Spleen (tissue), 11 donors: ENCODE data around the gene PHF21B. TPM values are rescaled to one million over a fixed set of nuclear protein-coding genes. Genes with fewer than 3 reads are reported as not detected.

Experiments used
- DNase-seq: peaks from one replicate; pipeline ENCODE4 v3.0.0-alpha.2; 2020
- H3K27ac ChIP-seq, 8 donors: fragments of 200-600 bp; sonication (generic) in 7 of 8; 1 replicate in 4 of 8; 2 replicates in 4 of 8; pipeline versions ENCODE4 v1.5.0 to v1.8.0; 2016 to 2021; ENCODE audit warnings: inconsistent platforms in 4 of 8, mild to moderate bottlenecking in 4 of 8, moderate library complexity in 1 of 8
- H3K27me3 ChIP-seq, 7 donors: fragments of 200-600 bp; sonication (generic) in 6 of 7; replicated peaks in 1 of 7; 1 replicate in 4 of 7; 2 replicates in 3 of 7; pipeline versions ENCODE4 v1.5.0 to v1.8.0; 2016 to 2021; ENCODE audit warnings: inconsistent platforms in 3 of 7, mild to moderate bottlenecking in 1 of 7
- H3K36me3 ChIP-seq, 6 donors: fragments of 200-600 bp; sonication (generic) in 5 of 6; 1 replicate in 4 of 6; 2 replicates in 2 of 6; pipeline versions ENCODE4 v1.5.0 to v1.8.0; 2016 to 2021; ENCODE audit warnings: inconsistent platforms in 2 of 6
- H3K4me1 ChIP-seq, 6 donors: fragments of 200-600 bp; sonication (generic) in 5 of 6; 1 replicate in 3 of 6; 2 replicates in 3 of 6; pipeline versions ENCODE4 v1.5.0 to v1.8.0; 2016 to 2021; ENCODE audit warnings: inconsistent platforms in 3 of 6
- H3K4me3 ChIP-seq, 8 donors: fragments of 200-600 bp; sonication (generic) in 7 of 8; 1 replicate in 4 of 8; 2 replicates in 4 of 8; pipeline versions ENCODE4 v1.5.0 to v1.8.0; 2016 to 2021; ENCODE audit warnings: inconsistent platforms in 4 of 8, mild to moderate bottlenecking in 4 of 8, moderate library complexity in 2 of 8
- H3K9me3 ChIP-seq, 8 donors: fragments of 200-600 bp; sonication (generic) in 7 of 8; 1 replicate in 4 of 8; 2 replicates in 4 of 8; pipeline versions ENCODE4 v1.5.0 to v1.8.0; 2016 to 2021; ENCODE audit warnings: inconsistent platforms in 4 of 8
- POLR2A ChIP-seq, 3 donors: fragments of 450-650 bp; IDR thresholded peaks; one replicate each; pipeline ENCODE4 v1.5.1; 2017; ENCODE audit warnings: antibody characterized with exemption in 3 of 3, mild to moderate bottlenecking in 1 of 3
- POLR2AphosphoS5 ChIP-seq, 3 donors: sonication (generic); formaldehyde crosslinking; IDR thresholded peaks; one replicate each; pipeline ENCODE4 v1.5.1; 2017; ENCODE audit warnings: antibody characterized with exemption in 3 of 3
- WGBS, 5 donors: extraction: QIAGEN DNeasy Blood & Tissue Kit in 3 of 5; methylation state at CpG; one replicate each; pipeline versions ENCODE4 v1.1.5 to v1.1.7; 2013 to 2018; 5-methylcytosine and 5-hydroxymethylcytosine counted together
- intact Hi-C: fragments of 100-400 bp; cut with DNase I; formaldehyde crosslinking; loops from one replicate; pipeline ENCODE4 v1.15.0; 2023; ENCODE audit warnings: low total_unique reads
- polyA plus RNA-seq, 3 donors: library from polyadenylated mRNA; stranded (reverse); fragments of 200-250 nt; gene quantifications; one replicate each; pipeline ENCODE4 v1.2.1, GENCODE V29; 2013
- total RNA-seq, 7 donors: library from RNA; depleted of rRNA in 3 of 7; stranded (reverse); fragments of >200 nt in 3 of 7; fragmentation: NEBNext Ultra II Directional in 4 of 7; extraction: Animal tissue kit (Norgen Biotek cat#: 25700) in 4 of 7; gene quantifications; one replicate each; pipeline versions ENCODE4 v1.1.0 to v1.2.1, GENCODE V29; 2016 to 2021
- TF ChIP-seq, protein P1 (sequence below), 11 experiments: fragments of 200-600 bp in 7 of 11; fragments of 450-650 bp in 4 of 11; sonication (generic) in 4 of 11; IDR thresholded peaks in 8 of 11; conservative IDR thresholded peaks in 3 of 11; 1 replicate in 7 of 11; 2 replicates in 4 of 11; pipeline versions ENCODE4 v1.4.0 to v1.8.0; 2016 to 2021; ENCODE audit warnings: antibody characterized with exemption in 11 of 11, inconsistent platforms in 4 of 11, mild to moderate bottlenecking in 1 of 11
- donor health status: healthy with polysubstance abuse.
- donor health status: DM: no; HTN: no; CAD: no; lungs with moderate emphysema.
- donor health status: DM: no; HTN: no; CAD: no.
- donor health status: Bipolar disorder and iron deficiency.
- donor health status: healthy.
- donor health status: DM: no; HTN: no; CAD: no.
- donor health status: DM: yes; HTN: yes; CAD: no.

The PHF21B gene
- total and polyA plus RNA-seq, 10 donors: 0.03 to 0.46 (median 0.09) TPM; not detected in 4

- H3K27ac ChIP-seq: no peak overlapping the region
- H3K9me3 ChIP-seq: no peaks in the 10 kb centered on the region
- no peak overlapping the region for H3K4me3 ChIP-seq
- no peaks in the 10 kb centered on the region for H3K4me1 ChIP-seq
- no peak for DNase-seq
- H3K27me3 ChIP-seq: peaks cover 0 to 92% (median 8%) of the 10 kb centered on the region in 7 donors
- intact Hi-C loops: no loop called here
- 59 to 74% (median 66%) methylated on average over 12 to 16 of the region's 16 CpGs for WGBS, 5 donors
- H3K36me3 ChIP-seq: no peaks in the 10 kb centered on the region
- no peak for TF ChIP-seq POLR2A (IDR thresholded peaks at IDR 0.05)
- no peak for TF ChIP-seq POLR2AphosphoS5 (IDR thresholded peaks at IDR 0.05)
- TF ChIP-seq, protein P1, sequence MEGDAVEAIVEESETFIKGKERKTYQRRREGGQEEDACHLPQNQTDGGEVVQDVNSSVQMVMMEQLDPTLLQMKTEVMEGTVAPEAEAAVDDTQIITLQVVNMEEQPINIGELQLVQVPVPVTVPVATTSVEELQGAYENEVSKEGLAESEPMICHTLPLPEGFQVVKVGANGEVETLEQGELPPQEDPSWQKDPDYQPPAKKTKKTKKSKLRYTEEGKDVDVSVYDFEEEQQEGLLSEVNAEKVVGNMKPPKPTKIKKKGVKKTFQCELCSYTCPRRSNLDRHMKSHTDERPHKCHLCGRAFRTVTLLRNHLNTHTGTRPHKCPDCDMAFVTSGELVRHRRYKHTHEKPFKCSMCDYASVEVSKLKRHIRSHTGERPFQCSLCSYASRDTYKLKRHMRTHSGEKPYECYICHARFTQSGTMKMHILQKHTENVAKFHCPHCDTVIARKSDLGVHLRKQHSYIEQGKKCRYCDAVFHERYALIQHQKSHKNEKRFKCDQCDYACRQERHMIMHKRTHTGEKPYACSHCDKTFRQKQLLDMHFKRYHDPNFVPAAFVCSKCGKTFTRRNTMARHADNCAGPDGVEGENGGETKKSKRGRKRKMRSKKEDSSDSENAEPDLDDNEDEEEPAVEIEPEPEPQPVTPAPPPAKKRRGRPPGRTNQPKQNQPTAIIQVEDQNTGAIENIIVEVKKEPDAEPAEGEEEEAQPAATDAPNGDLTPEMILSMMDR (IDR thresholded peaks at IDR 0.05 in 8 of 11, conservative IDR thresholded peaks at IDR 0.05 in 3 of 11): no peak
These were observed 10.3 kb upstream of the PHF21B start for GRCh38 chr22:45019861-45020655.

DNA sequence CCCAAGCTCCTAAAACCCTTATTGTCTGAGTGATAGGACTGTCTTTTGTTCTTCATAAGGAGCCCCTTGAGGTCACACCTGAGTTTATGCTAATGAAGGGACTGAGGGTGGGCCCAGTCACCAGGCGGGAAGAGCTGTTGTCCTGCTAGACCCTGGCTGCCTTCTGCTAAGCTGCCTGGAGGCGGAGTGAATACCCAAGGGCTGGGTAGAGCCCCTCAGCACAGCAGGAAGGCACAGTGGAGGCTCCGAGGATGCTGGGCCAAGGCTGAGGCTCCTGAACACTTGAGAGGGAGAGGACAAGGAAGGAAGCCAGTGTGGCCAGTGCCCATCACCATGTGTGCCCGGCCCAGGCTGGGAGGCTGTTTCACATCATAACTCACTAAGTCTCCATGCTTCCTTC is 4.8 kb upstream of the PHF21B start:
- no peak overlapping the region for H3K4me3 ChIP-seq
- H3K27me3 ChIP-seq: peaks cover 0 to 99% (median 25%) of the 10 kb centered on the region in 7 donors
- H3K27ac ChIP-seq: no peak overlapping the region
- no peaks in the 10 kb centered on the region for H3K36me3 ChIP-seq
- intact Hi-C loops: no loop called here
- no peak for TF ChIP-seq POLR2AphosphoS5 (IDR thresholded peaks at IDR 0.05)
- TF ChIP-seq, protein P1 (IDR thresholded peaks at IDR 0.05 in 8 of 11, conservative IDR thresholded peaks at IDR 0.05 in 3 of 11): no peak
- TF ChIP-seq POLR2A (IDR thresholded peaks at IDR 0.05): no peak
- 35 to 48% (median 43%) methylated on average over 3 to 4 of the region's 4 CpGs for WGBS, 5 donors
- peaks cover 7 to 12% (median 8%) of the 10 kb centered on the region in 6 donors for H3K4me1 ChIP-seq
- DNase-seq: no peak
- H3K9me3 ChIP-seq: no peaks in the 10 kb centered on the region

- DNase-seq: no peak
- Histone ChIP-seq H3K9me3 (no peaks in the 10 kb centered on the region), H3K4me3 (no peak overlapping the region), H3K4me1 (peaks cover 14 to 26% (median 22%) of the 10 kb centered on the region in 6 donors), H3K36me3 (no peaks in the 10 kb centered on the region), H3K27ac (no peak overlapping the region), H3K27me3 (peaks cover 0 to 99% (median 40%) of the 10 kb centered on the region in 7 donors)
- intact Hi-C loops: no loop called here
- 81 to 93% (median 90%) methylated on average over 5 of the region's 5 CpGs for WGBS, 5 donors
- TF ChIP-seq POLR2A (IDR thresholded peaks at IDR 0.05): no peak
- TF ChIP-seq, protein P1 (IDR thresholded peaks at IDR 0.05 in 8 of 11, conservative IDR thresholded peaks at IDR 0.05 in 3 of 11): no peak
- TF ChIP-seq POLR2AphosphoS5 (IDR thresholded peaks at IDR 0.05): no peak
These were observed 3.3 kb upstream of the PHF21B start for GRCh38 chr22:45013138-45013537.

DNA sequence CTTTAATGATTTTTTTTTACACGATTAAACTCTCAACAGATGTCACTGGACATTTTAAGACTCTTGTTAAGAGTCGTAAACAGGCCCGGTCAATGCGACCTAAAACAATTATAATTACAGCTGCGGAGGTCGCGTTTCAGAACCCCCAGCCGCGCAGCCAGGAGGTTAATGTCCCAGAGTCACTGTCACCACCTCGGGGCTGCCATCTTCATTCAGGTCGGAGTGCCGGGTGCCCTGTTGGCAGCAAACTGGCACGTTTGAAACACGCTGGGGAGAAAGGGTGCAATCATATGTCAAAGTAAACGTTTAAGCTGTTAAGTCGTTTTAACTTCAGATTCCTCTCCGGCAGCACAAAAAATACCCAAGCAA is 711 bp upstream of the PHF21B start:
- H3K27ac ChIP-seq: no peak overlapping the region

More for the DNA sequence above, 711 bp upstream of the PHF21B start:
- intact Hi-C loops: no loop called here
- peak overlapping the region; percentile 34 to 69 (median 42) for H3K4me3 ChIP-seq
- H3K4me1 ChIP-seq: peaks cover 14 to 50% (median 38%) of the 10 kb centered on the region in 6 donors
- TF ChIP-seq POLR2A (IDR thresholded peaks at IDR 0.05): no peak
- TF ChIP-seq, protein P1 (IDR thresholded peaks at IDR 0.05 in 8 of 11, conservative IDR thresholded peaks at IDR 0.05 in 3 of 11): no peak
- no peak for TF ChIP-seq POLR2AphosphoS5 (IDR thresholded peaks at IDR 0.05)
- H3K36me3 ChIP-seq: no peaks in the 10 kb centered on the region
- H3K27me3 ChIP-seq: peaks cover 0 to 100% (median 61%) of the 10 kb centered on the region in 7 donors
- no peaks in the 10 kb centered on the region for H3K9me3 ChIP-seq
- DNase-seq: no peak
- 4 to 8% (median 7%) methylated on average over 17 of the region's 17 CpGs for WGBS, 5 donors
